HG02610 (cell line): ENCODE results near the gene MARK3.

Source experiments
- ATAC-seq: cut with Tn5 transposase; IDR thresholded peaks from one replicate; pipeline ENCODE4 v1.9.1; 2021; ENCODE audit warnings: mild to moderate bottlenecking, moderate library complexity; ENCODE audit not compliant: unreplicated experiment

MARK3 gene

DNA sequence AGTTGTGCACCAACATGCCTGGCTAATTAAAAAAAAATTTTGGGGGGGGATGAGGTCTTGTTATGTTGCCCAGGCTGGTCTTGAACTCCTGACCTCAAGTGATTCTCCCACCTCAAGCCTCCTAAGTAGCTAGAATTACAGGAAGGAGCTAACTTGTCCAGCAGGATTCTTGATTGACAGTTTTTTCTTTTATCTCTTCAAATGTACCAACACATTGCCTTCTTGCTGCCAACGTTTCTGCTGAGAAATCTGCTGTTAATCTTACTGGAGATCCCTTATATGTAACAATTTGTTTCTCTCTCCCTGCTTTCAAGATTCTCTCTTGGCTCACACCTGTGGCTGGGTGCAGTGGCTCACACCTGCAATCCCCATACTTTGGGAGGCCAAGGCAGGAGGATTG lies 22.4 kb upstream of the MARK3 start:
- ATAC-seq = no peak

GRCh38 chr14:103366741-103367140 lies 18.5 kb upstream of the MARK3 start:
- no peak for ATAC-seq

DNA sequence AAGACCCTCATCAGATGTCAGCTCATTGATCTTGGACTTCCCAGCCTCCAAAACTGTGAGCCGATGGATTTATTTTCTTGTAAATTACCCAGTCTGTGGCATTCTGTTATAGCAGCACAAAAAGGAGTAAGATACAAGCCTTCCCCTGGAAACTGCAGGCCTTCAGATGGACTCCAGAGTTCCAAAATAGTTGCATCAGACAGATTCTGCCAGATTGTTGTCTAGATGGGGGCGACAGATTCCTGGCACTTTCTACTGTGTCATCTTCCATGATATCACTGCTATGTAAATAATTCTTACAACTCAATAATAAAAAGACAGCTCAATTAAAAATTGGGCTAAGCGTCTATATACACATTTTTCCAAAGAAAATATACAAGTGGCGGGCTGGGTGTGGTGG lies 17.2 kb upstream of the MARK3 start:
- no peak for ATAC-seq

DNA sequence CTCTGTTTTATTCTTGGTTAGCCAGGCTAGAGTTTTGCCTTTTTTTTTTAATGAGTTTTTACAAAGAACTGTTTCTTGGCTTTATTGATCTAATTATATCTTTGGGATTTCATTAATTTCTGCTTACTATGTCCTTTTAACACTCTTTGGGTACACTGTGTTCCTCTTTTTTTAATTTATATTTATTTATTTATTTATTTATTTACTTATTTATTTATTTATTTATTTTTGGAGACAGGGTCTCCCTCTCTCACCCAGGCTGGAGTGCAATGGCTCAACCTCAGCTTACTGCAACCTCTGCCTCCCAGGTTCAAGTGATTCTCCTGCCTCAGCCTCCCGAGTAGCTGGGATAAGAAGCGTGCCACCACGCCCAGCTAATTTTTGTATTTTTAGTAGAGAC lies 15.1 kb upstream of the MARK3 start:
- ATAC-seq = no peak

DNA sequence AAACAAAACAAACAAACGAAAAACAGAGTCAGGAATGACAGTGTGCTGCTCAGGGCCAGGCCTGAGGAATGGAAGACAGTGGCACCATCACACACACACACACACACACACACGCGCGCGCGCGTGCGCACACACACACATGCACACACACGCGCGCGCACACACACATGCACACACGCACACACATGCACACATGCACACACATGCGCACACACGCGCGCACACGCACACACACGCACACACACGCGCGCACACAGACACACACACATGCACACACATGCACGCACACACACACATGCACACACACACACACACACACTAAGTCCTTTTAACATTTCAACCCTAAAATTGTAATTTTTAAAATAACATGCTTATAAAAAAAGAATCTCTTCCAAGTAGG lies 13.2 kb upstream of the MARK3 start:
- no peak for ATAC-seq

DNA sequence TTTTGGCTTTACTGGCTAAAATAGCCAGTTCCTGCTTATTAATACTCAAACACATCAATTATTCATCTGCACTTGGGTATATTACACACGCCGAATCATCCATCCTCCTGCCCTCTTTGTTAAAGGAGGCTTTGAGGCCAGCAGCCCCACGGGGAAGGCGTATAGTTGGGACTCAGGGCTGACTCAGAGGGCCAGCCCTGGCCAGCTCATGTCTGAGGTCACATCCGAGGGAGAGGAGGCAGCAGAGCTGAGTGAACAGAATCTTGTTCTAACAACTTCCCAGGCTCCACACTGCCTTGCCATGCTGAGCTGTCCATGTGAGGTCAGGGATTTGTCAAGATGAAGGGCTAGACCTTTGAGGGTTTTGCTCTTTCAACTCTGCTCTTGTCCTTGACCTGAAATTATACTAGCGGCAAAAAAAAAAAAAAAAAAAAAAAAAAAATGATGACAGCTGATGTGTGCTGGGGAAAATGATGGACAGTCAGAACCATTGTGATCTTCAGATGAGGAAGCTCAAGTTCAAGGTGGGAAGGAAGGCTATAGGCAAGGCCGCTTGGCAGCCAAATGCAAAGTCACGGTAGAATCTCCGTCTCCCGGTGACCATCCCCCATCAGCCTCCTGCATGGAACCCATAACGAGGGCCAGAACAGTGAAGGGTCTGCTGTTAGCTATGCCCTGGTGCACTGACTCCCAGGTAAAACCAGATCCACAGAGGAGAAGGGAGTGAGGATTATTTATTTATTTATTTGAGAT lies 12.5 kb upstream of the MARK3 start:
- ATAC-seq = no peak

DNA sequence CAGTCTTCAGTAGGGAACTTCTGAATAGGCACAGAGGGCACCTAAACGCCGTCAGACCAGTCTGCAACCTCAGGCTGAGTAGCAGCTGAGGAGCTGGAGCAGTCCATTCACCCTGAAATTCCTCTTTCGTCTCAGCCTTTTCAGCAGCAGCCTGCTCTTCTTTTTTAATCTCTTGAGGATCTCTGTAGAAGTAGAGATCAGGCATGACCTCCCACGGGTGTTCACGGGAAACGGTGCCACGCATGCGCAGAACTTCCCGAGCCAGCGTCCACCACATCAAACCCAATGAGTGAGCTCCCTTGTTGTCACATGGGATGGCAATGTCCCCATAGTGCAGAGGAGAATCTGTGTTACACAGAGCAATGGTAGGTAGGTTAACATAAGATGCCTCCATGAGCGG lies 11.1 kb upstream of the MARK3 start:
- no peak for ATAC-seq

DNA sequence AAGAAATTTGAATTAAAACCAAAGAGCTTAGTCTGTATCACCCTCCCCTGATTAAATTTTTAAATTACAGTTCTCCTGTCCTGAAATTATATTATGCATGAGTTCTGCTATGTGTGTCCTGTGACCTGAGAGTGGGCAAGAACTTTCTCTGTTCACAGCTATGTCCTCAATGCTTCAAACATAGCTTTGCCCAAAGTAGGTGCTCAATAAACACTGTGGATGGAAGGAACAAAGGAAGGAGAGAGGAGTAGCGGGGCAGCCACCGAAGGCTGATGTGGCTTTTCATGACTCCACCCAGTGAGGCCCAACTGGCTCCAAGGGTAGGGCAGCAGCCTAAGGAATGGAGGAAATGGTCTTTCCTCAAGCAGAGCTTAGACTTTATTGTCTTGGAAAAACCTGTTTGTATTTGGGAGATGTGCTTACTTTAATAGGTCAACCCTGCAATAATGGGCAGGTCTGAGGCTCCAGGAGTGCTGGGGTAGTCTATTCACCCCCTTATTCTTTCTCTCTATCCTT lies 7.6 kb upstream of the MARK3 start:
- no peak for ATAC-seq

DNA sequence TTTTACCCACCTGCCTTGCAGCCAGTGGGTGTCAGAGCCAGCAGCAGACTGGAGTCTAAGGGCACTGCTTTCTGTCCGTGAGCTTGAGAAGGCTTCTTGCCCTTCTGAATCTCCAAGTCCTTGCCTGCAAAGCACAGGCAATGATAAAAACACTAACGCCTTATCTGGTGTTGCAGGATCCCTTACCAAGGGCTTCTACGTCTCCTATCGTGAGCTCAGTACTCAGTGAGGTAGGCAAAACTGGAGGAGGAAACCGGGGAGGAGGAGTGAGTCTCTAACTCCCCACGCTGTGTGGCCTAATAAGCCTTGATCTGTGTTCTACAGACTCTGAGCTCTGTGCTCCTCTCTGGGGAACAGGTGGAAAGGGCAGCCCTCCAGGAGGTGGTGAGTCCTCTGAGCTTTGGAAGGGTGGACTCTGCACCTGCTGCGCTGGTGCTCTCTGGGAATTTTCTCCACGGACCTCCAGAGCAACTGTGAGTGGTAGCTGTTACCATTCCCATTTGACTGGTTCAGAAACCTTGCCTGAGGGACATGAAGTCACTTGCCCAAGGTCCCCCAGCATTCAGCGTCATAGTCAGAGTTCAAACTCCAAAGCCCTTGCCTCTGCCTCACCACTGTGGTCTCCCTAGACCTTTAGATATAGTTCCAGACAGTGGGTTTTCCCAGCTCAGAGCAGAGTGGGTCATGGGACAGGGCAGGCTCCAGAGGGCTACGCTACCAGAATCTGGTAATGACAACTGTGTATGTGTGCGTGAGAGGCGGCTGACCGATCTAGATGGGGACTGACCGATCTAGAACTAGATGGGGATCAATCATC lies 7.0 kb upstream of the MARK3 start:
- ATAC-seq = no peak

DNA sequence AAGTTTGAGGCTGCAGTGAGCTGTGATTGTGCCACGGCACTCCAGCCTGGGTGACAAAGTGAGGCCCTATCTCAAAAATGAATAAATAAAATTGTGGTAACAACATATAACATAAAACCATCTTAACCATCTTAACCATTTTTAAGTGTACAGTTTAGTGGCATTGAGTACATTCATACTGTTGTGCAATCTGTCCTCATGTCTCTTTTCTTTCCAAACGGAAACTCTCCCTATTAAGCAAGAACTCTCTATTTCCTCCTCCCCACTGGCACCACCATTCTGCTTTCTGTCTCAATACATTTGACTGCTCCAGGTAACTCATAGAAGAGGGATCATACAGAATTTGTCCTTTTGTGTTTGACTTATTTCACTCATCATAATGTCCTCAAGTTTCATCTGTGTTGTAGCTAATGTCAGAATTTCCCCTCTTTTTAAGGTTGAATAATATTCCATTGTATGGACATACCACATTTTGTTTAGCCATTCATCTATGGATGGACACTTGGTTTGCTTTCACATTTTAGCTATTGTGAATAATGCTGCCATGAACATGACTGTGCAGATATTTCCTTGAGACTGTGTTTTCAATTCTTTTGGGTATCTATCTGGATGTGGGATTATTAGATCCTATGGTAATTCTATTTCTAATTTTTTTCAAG lies 4.4 kb upstream of the MARK3 start:
- ATAC-seq = no peak

- ATAC-seq = no peak
These were observed 2.8 kb upstream of the MARK3 start for GRCh38 chr14:103382376-103382775.

GRCh38 chr14:103384450-103385151 lies 614 bp upstream of the MARK3 start:
- peak; percentile 3 for ATAC-seq

GRCh38 chr14:103385929-103386712 lies 906 bp downstream of the MARK3 start:
- peak; percentile 6 for ATAC-seq

DNA sequence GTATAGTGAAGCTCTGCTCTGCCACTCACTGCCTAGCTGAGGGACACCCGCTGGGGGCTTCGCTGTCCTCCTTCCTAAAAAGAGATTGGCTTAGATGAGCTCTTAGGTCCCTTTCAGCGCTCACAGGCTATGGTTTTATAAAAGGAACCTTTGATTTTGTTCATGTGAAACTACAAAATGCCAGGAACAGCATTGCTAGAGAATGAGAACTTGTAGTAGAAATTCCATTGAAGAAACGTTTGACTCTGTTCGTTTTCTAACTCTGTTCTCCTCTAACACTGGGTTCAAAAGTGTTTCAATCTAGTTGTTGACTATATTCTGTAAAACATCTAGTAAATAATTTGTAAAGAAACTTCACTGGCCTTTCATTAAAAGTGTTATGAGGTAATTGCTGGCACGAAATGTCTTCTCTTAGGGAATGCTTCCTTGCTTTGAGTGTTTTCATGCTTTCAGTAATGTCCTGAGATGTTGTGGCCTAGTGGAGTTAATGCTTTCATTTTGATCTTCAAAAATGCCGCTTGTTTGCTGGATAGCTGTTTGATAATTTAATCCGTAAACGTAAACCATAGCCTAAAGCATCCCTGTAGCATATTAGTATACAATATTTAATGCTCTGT lies 1.6 kb downstream of the MARK3 start:
- ATAC-seq = no peak

DNA sequence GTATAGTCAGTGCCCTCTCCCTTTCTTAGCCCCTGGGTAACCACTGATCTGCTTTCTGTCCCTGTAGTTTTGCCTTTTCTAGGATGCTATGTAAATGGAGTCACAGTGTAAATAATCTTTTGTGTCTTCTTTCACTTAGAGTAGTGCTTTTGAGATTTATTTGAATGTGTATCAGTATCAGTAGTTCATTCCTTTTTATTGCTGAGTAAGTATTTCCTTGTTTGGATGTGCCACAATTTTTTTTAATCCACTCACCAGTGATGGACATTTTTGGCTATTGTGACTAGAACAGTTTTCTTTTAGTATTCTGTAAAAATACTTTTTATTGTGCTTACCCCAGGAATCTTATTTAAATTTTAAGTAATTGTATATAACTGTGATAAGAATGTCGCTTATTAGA lies 3.4 kb downstream of the MARK3 start:
- no peak for ATAC-seq

DNA sequence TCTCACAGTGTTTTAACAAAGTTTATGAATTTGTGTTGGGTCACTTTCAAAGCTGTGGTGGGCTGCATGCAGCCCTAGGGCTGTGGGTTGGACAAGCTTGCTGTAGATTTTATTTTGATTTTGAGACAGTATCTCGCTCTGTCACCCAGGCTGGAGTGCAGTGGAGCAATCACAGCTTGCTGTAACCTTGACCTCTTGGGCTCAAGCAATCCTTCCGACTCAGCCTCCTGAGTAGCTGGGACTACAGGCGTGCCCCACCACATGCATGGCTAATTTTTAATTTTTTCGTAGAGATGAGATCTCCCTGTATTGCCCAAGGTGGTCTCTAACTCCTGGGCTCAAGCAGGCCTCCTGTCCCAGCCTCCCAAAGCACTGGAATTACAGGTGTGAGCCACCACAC lies 5.4 kb downstream of the MARK3 start:
- ATAC-seq = no peak

- no peak for ATAC-seq
These were observed 5.8 kb downstream of the MARK3 start for GRCh38 chr14:103391048-103391447.

GRCh38 chr14:103392106-103392505 lies 6.9 kb downstream of the MARK3 start:
- no peak for ATAC-seq

GRCh38 chr14:103392572-103392971 lies 7.4 kb downstream of the MARK3 start:
- no peak for ATAC-seq

DNA sequence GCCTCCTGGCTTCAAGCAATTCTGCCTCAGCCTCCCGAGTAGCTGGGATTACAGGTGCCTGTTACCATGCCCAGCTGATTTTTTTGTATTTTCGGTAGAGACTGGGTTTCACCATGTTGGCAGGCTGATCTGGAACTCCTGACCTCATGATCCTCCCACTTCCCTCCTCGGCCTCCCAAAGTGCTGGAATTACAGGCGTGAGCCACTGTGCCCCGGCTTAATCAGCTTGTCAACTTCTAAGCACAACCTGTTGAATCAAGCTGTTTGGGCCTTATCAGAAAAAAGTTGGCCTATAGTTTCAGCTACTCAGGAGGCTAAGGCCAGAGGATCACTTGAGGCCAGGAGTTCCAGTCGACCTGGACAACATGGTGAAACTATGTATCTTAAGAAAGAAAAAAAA lies 7.9 kb downstream of the MARK3 start:
- no peak for ATAC-seq
